K562 (cell line): Measurements from ENCODE around the gene SBF1. TPM values are rescaled to one million over a fixed set of nuclear protein-coding genes. Genes with fewer than 3 reads are reported as not detected.
A peak's percentile ranks its signal among the peaks of the same experiment; 100 is the strongest.

Source experiments
- ATAC-seq: fragments of 200-7000 bp; cut with Tn5 transposase; 3 replicates; pipeline ENCODE4 v1.9.1; 2020; ENCODE audit warnings: moderate library complexity
- BruUV-seq: library from RNA; stranded (reverse); fragments of 400-500 nt; replicated peaks from 2 replicates; lab custom pipeline; 2021; lab: Mats Ljungman, UMichigan
- CTCF ChIA-PET: fragments of 300-600 bp; formaldehyde crosslinking; extraction: SDS; loops from one replicate; lab custom pipeline; 2021; ENCODE audit warnings: low intra/inter-chr PET ratio; lab: Yijun Ruan, JAX
- POLR2A ChIA-PET: fragments of 300-600, 350-650 bp; sonication (Branson Sonifier 250); formaldehyde crosslinking; extraction: SDS; loops from one replicate; lab custom pipeline; 2021; ENCODE audit warnings: antibody characterized with exemption, inconsistent platforms; lab: Yijun Ruan, JAX
- DNase-seq, 4 experiments: peaks; one replicate each; pipeline versions ENCODE4 v3.0.0 to v3.0.0-alpha.2; 2011 to 2018; ENCODE audit warnings: low spot score in 3 of 4, mixed read lengths in 3 of 4; ENCODE audit errors: extremely low read depth in 1 of 4
- FAIRE-seq: peaks from 2 replicates; lab custom pipeline; 2011; peaks lifted over from hg19 to GRCh38; lab: Jason Lieb, UNC
- H2AFZ ChIP-seq: 2 replicates; pipeline ENCODE4 v1.6.0; 2011; ENCODE audit warnings: low read depth, low read length, control low read depth, inconsistent platforms
- H3K27ac ChIP-seq: fragments of 200-600 bp; 3 replicates; pipeline ENCODE4 v1.8.0; 2011; ENCODE audit warnings: low read depth, mild to moderate bottlenecking, control low read depth, inconsistent platforms, low read length, moderate library complexity, mixed read lengths; ENCODE audit errors: extremely low read depth
- H3K27me3 ChIP-seq, 2 experiments: fragments of 300-600 bp in 1 of 2; 2 replicates in 1 of 2; 3 replicates in 1 of 2; pipeline versions ENCODE4 v1.6.0 to v1.8.0; 2011; ENCODE audit warnings: inconsistent platforms in 2 of 2, low read length in 2 of 2, mild to moderate bottlenecking in 1 of 2, mixed read lengths in 1 of 2, moderate library complexity in 1 of 2; ENCODE audit not compliant: control insufficient read depth in 2 of 2, insufficient read depth in 2 of 2
- H3K36me3 ChIP-seq: fragments of 300-600 bp; 3 replicates; pipeline ENCODE4 v1.8.0; 2011; ENCODE audit warnings: mild to moderate bottlenecking, low read length, inconsistent platforms; ENCODE audit not compliant: control insufficient read depth, insufficient read depth
- H3K4me1 ChIP-seq, 2 experiments: fragments of 200-600 bp in 1 of 2; replicated peaks in 1 of 2; 2 replicates in 1 of 2; 3 replicates in 1 of 2; pipeline versions ENCODE4 v1.5.1 to v1.8.0; 2011; ENCODE audit warnings: inconsistent platforms in 2 of 2, low read length in 2 of 2, mild to moderate bottlenecking in 1 of 2, mixed read lengths in 1 of 2, moderate library complexity in 1 of 2; ENCODE audit not compliant: control insufficient read depth in 2 of 2, insufficient read depth in 2 of 2
- H3K4me2 ChIP-seq: 2 replicates; pipeline ENCODE4 v1.6.1; 2011; ENCODE audit warnings: low read length, control low read depth, inconsistent platforms, mixed read lengths; ENCODE audit not compliant: insufficient read depth
- H3K4me3 ChIP-seq: fragments of 200-600 bp; sonication (generic), shearing (Covaris generic); 2 replicates; pipeline ENCODE4 v1.5.1; 2016; ENCODE audit warnings: control low read depth, inconsistent platforms
- H3K79me2 ChIP-seq: fragments of 200-600 bp; 3 replicates; pipeline ENCODE4 v1.8.0; 2011; ENCODE audit warnings: low read length, inconsistent platforms; ENCODE audit not compliant: control insufficient read depth, insufficient read depth
- H3K9ac ChIP-seq, 2 experiments: 2 replicates each; pipeline versions ENCODE4 v1.6.0 to v1.6.1; 2011; ENCODE audit warnings: low read depth in 2 of 2, low read length in 2 of 2, control low read depth in 1 of 2, inconsistent platforms in 1 of 2, mild to moderate bottlenecking in 1 of 2, mixed read lengths in 1 of 2; ENCODE audit not compliant: insufficient read depth in 1 of 2
- H3K9me1 ChIP-seq: one replicate; pipeline ENCODE4 v1.6.0; 2011; ENCODE audit warnings: inconsistent platforms, mild to moderate bottlenecking, low read length, moderate library complexity; ENCODE audit not compliant: control insufficient read depth, insufficient read depth
- H3K9me3 ChIP-seq: replicated peaks from 2 replicates; pipeline ENCODE4 v1.5.1; 2011; ENCODE audit warnings: low read depth, low read length, inconsistent platforms; ENCODE audit not compliant: control insufficient read depth, insufficient read depth
- H4K20me1 ChIP-seq: replicated peaks from 2 replicates; pipeline ENCODE4 v1.6.1; 2011; ENCODE audit warnings: low read length, inconsistent platforms, mixed read lengths; ENCODE audit not compliant: control insufficient read depth, insufficient read depth
- CCAR2 ChIP-seq: fragments of 200-400 bp; formaldehyde crosslinking; IDR thresholded peaks from 2 replicates; pipeline ENCODE4 v1.6.1; 2017; ENCODE audit warnings: mild to moderate bottlenecking, low read depth, low read length
- POLR2A ChIP-seq: fragments of 450-650 bp; conservative IDR thresholded peaks from 2 replicates; pipeline ENCODE4 v1.6.1; 2016
- RNF2 ChIP-seq: sonication (generic); IDR thresholded peaks from 2 replicates; pipeline ENCODE4 v1.6.1; 2016
- SMAD3 ChIP-seq: fragments of 450-650 bp; formaldehyde crosslinking; conservative IDR thresholded peaks from 2 replicates; pipeline ENCODE4 v1.4.0; 2020; ENCODE audit warnings: mild to moderate bottlenecking
- SP1 ChIP-seq: sonication (generic); formaldehyde crosslinking; IDR thresholded peaks from 2 replicates; pipeline ENCODE4 v1.8.1; 2022; ENCODE audit warnings: mild to moderate bottlenecking, missing genetic modification reagents
- TAF9B ChIP-seq: fragments of 450-650 bp; IDR thresholded peaks from 2 replicates; pipeline ENCODE4 v1.6.1; 2018; ENCODE audit warnings: mild to moderate bottlenecking; ENCODE audit not compliant: partially characterized antibody
- ZNF444 ChIP-seq: fragments of 250-450 bp; sonication (Bioruptor Pico); IDR thresholded peaks from 2 replicates; pipeline ENCODE4 v1.4.0; 2020; ENCODE audit warnings: mild to moderate bottlenecking, moderate library complexity
- WGBS: fragments of 100-300 bp; shearing (Covaris generic); methylation state at CpG from one replicate; pipeline ENCODE4 v1.1.6; 2016; ENCODE audit warnings: low coverage, mixed read lengths; ENCODE audit not compliant: insufficient coverage; ENCODE audit errors: missing lambda C conversion rate; 5-methylcytosine and 5-hydroxymethylcytosine counted together
- in situ Hi-C: fragments of 300-500 bp; cut with MboI; formaldehyde crosslinking; loops from 4 replicates; pipeline ENCODE4 v1.15.0; 2018; ENCODE audit warnings: inconsistent platforms, mixed read lengths
- intact Hi-C: fragments of 100-400 bp; cut with micrococcal nuclease; formaldehyde crosslinking; loops from 2 replicates; pipeline ENCODE4 v1.14.2; 2022
- polyA plus RNA-seq, 8 experiments: library from polyadenylated mRNA; depleted of rRNA in 4 of 8; stranded (reverse) in 5 of 8; unstranded in 3 of 8; fragments of >200 nt; fragmentation: Nextera tagmentation in 2 of 8; fragmentation: Illumina TruSeq in 1 of 8; extraction: Ambion mirVana in 2 of 8; extraction: Trizol in 1 of 8; gene quantifications; 2 replicates each; pipeline versions ENCODE4 v1.2.1 to v1.2.3, GENCODE V29; 2011 to 2014; ENCODE audit warnings: inconsistent platforms in 1 of 8, missing spikeins in 1 of 8
- total RNA-seq, 7 experiments: library from RNA; depleted of rRNA in 6 of 7; stranded (reverse); fragments of >200 nt in 6 of 7; fragmentation: Illumina TruSeq in 2 of 7; extraction: Trizol in 2 of 7; gene quantifications; 2 replicates each; pipeline versions ENCODE4 v1.2.1 to v1.2.3, GENCODE V29; 2011 to 2021; ENCODE audit warnings: low replicate concordance in 1 of 7
- TF ChIP-seq, protein P1 (sequence below), 2 experiments: fragments of 450-650 bp; formaldehyde crosslinking in 1 of 2; IDR thresholded peaks; 2 replicates each; pipeline versions ENCODE4 v1.4.0 to v1.6.1; 2014 to 2020; ENCODE audit warnings: mild to moderate bottlenecking in 2 of 2, borderline replicate concordance in 1 of 2, low read depth in 1 of 2
- TF ChIP-seq, protein P2 (sequence below): fragments of 250-450 bp; sonication (Bioruptor Pico); IDR thresholded peaks from 2 replicates; pipeline ENCODE4 v1.5.0; 2020; ENCODE audit warnings: mild to moderate bottlenecking
- TF ChIP-seq, protein P3 (sequence below): IDR thresholded peaks from 2 replicates; pipeline ENCODE4 v1.6.1; 2011; ENCODE audit warnings: borderline replicate concordance, low read depth, mild to moderate bottlenecking, moderate library complexity, low read length; ENCODE audit not compliant: insufficient read depth, poor library complexity, severe bottlenecking

SBF1 gene
- total and polyA plus RNA-seq, 9 of the 15 experiments (the other 6 are each of a cell fraction or from before 2014, with no cell fraction given) = 0.44 to 50.4 (median 11.4) TPM

GRCh38 chr22:50399751-50400331 is 75.0 kb downstream of the SBF1 start:
- Histone ChIP-seq H3K27me3 (no peaks in the 10 kb centered on the region), H4K20me1 (no peaks in the 10 kb centered on the region), H3K9ac (no peak overlapping the region), H3K4me3 (no peak overlapping the region), H3K79me2 (peaks cover 3% of the 10 kb centered on the region; the same call in 1 of the 3 replicates), H3K4me2 (no peak overlapping the region), H3K27ac (no peak overlapping the region), H2AFZ (no peak overlapping the region), H3K9me3 (no peaks in the 10 kb centered on the region), H3K9me1 (no peaks in the 10 kb centered on the region), H3K4me1 (no peaks in the 10 kb centered on the region; a peak in 1 of 5 replicates), H3K36me3 (peaks cover 54% of the 10 kb centered on the region; the same call in 2 of the 3 replicates)
- whole genome bisulfite sequencing = 89% methylated on average over 6 of the region's 8 CpGs
- no TSS peak for BruUV-seq
- intact Hi-C loops (no loop called here), in situ Hi-C loops (no loop called here)
- peak; percentile 98 for ATAC-seq
- POLR2A ChIA-PET = interaction anchor here (0.9 to 1.1 kb wide), 2 partner anchors 8 to 41 kb away, joined by 3 read pairs; no protein-coding TSS in a partner anchor
- FAIRE-seq = no peak
- CTCF ChIA-PET = no interaction called here
- DNase-seq = peak; percentile 24 to 49 (median 38)
- no peak for TF ChIP-seq SP1 (CRISPR knock-in tag)
- no peak for TF ChIP-seq ZNF444 (CRISPR knock-in tag)
- no peak for TF ChIP-seq POLR2A
- TF ChIP-seq, protein P1, sequence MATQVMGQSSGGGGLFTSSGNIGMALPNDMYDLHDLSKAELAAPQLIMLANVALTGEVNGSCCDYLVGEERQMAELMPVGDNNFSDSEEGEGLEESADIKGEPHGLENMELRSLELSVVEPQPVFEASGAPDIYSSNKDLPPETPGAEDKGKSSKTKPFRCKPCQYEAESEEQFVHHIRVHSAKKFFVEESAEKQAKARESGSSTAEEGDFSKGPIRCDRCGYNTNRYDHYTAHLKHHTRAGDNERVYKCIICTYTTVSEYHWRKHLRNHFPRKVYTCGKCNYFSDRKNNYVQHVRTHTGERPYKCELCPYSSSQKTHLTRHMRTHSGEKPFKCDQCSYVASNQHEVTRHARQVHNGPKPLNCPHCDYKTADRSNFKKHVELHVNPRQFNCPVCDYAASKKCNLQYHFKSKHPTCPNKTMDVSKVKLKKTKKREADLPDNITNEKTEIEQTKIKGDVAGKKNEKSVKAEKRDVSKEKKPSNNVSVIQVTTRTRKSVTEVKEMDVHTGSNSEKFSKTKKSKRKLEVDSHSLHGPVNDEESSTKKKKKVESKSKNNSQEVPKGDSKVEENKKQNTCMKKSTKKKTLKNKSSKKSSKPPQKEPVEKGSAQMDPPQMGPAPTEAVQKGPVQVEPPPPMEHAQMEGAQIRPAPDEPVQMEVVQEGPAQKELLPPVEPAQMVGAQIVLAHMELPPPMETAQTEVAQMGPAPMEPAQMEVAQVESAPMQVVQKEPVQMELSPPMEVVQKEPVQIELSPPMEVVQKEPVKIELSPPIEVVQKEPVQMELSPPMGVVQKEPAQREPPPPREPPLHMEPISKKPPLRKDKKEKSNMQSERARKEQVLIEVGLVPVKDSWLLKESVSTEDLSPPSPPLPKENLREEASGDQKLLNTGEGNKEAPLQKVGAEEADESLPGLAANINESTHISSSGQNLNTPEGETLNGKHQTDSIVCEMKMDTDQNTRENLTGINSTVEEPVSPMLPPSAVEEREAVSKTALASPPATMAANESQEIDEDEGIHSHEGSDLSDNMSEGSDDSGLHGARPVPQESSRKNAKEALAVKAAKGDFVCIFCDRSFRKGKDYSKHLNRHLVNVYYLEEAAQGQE (IDR thresholded peaks at IDR 0.05; ENCODE audit: borderline replicate concordance) = peak; percentile 31; the same call in 1 of the 2 replicates
- TF ChIP-seq, protein P1 (CRISPR knock-in tag; IDR thresholded peaks at IDR 0.05; ENCODE audit: low read depth) = no peak
- TF ChIP-seq TAF9B = no peak
- TF ChIP-seq SMAD3 (CRISPR knock-in tag) = no peak
- TF ChIP-seq, protein P2, sequence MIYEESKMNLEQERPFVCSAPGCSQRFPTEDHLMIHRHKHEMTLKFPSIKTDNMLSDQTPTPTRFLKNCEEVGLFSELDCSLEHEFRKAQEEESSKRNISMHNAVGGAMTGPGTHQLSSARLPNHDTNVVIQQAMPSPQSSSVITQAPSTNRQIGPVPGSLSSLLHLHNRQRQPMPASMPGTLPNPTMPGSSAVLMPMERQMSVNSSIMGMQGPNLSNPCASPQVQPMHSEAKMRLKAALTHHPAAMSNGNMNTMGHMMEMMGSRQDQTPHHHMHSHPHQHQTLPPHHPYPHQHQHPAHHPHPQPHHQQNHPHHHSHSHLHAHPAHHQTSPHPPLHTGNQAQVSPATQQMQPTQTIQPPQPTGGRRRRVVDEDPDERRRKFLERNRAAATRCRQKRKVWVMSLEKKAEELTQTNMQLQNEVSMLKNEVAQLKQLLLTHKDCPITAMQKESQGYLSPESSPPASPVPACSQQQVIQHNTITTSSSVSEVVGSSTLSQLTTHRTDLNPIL = no peak
- TF ChIP-seq, protein P3, sequence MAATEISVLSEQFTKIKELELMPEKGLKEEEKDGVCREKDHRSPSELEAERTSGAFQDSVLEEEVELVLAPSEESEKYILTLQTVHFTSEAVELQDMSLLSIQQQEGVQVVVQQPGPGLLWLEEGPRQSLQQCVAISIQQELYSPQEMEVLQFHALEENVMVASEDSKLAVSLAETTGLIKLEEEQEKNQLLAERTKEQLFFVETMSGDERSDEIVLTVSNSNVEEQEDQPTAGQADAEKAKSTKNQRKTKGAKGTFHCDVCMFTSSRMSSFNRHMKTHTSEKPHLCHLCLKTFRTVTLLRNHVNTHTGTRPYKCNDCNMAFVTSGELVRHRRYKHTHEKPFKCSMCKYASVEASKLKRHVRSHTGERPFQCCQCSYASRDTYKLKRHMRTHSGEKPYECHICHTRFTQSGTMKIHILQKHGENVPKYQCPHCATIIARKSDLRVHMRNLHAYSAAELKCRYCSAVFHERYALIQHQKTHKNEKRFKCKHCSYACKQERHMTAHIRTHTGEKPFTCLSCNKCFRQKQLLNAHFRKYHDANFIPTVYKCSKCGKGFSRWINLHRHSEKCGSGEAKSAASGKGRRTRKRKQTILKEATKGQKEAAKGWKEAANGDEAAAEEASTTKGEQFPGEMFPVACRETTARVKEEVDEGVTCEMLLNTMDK = peak; percentile 86
- TF ChIP-seq CCAR2 = no peak
- no peak for TF ChIP-seq RNF2
